GM19193 (cell line): ENCODE data around the gene KRT36.

ENCODE experiments used
- POLR2A ChIP-seq: IDR thresholded peaks from 4 replicates; pipeline ENCODE4 v1.6.1; 2011; ENCODE audit not compliant: insufficient read depth, insufficient read length; ENCODE audit errors: extremely low read depth

KRT36 gene

DNA sequence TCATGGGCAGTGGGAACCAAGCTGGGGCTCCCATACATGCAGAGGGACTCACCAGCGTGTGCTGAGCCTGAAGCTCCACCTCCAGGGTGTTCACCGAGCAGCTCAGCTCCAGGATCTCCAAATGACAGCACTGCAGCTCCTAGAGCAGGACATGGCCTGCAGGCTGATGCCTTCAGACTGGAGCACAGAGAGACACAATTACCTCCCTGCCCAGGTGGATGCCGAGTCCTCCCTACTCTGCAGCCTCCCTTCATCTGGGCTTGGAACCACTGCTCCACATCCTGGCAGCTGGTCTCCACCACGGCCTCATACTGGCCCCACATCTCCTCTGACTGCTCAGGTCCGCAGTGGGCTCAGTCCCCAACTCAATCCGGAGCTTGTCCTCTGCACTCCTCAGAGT is 40.7 kb downstream of the KRT36 start:
- TF ChIP-seq POLR2A = no peak

DNA sequence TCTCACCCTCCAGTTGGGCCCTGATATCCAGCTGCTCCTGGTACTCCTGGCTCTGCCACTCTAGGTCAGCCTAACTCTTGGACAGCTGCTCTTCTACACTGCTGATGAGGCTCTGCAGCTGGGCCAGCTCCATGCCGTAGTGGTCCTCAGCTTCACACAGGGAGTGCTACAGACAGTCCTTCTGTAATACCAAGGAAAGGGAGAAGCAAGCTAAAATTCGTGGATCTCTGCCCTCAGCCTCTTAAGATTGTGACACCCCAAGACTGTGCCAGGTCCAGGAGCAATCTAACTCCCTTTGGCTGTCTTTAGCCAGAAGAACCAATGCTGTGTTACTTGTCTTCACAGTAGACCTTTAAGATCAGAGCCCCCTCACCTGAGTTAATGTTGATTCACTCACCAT is 41.2 kb downstream of the KRT36 start:
- TF ChIP-seq POLR2A = no peak

DNA sequence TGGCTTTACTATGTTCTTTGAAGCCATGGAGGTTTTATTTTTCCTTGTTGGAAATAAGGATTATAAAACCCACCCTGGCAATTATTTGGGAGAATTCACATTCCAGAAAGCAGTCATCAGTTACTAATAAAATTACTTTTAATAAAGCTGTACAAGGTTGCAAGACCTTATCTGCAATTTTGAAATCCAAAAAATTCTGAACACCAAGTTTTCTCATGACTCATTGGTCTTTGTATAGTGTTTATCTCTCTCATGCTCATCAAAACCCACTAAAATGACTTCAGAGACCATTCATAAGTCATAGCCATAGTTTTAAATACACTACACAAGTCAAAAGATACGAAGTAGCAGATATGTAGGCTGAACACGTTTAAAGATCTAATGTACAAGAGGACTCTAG is 42.9 kb downstream of the KRT36 start:
- TF ChIP-seq POLR2A = no peak

DNA sequence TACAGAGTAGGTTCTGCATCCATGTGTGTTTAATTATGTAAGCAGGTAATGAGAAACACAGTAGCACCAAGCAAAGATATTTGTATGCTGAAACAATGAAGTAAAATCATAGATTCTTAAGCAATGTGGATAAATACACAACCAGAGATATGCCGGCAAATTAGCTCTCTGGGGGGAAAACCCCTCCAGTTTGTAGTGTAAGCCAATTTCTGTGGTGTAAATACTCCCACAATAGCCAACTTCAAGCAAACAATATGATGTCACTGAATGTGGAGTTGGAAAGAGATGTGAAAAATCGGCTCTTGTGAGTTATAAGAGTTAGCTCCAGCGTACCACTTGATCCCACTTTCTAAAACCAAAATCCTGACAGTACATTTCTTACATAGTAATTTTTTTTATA is 45.1 kb downstream of the KRT36 start:
- TF ChIP-seq POLR2A = no peak

DNA sequence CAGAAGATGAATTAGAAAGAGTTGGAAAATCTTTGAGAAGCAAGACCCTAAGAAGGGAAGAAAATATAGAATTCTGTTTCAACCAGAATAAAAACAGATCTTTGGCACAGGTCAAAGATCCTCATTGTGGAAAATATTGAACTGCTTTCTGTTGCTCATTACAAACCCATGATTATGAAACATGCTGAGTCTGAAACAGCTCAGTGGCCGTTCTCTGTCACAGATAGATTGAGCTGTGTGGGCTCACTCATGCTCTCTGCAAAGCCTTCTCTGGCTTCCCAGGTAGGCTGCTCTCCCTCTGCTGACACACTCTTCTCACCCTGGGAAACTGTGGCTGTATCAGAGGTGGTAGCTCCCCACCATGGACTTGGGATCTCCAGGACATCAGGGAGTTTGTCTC is 45.5 kb downstream of the KRT36 start:
- TF ChIP-seq POLR2A = no peak

DNA sequence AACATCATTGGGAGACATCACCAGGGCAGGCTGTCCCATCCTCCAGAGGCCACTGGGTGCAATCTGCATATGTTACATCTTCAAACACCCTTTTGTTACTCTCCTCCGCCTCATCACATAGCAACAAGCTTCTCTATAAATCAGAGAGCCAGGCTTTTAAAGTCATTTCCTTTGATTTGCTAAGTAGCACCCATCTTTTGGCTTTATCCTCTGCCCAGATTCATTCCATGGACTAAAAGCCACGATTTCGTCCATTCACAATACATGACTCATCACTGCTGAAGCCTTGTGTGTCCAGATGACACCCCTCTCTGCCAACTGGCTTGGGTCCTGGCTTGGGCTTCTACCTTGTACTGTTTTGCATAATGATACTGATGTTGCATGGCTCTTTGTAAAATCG is 47.0 kb downstream of the KRT36 start:
- TF ChIP-seq POLR2A = no peak

DNA sequence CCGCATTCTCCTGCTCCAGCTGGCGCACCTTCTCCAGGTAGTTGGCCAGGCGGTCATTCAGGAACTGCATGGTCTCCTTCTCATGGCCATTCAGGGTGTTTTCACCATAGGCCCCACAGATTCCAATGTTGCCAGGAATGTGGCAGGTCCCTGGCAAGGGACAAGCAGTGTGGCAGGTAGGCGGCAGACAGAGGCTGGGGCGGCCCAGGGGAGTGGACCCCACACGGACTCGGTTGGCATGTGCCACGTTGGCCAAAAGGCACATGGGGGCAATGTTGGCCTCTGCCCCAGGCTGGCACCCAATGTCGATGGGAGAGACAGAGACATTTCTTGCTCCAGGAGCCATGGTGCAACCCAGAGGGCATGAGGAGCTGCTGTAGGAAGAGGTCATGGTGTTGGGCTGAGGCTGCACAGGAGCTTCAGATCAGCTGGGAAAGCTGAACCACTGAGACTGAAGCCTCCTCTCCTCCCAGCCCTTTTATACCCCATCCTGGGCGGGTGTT is 49.1 kb downstream of the KRT36 start, which contains the start of gene KRT38:
Gene KRT38 (minus strand): TSS at position 453 of the 503 bp plus-strand sequence. CDS start 62 bp downstream, at position 391.
- no peak for TF ChIP-seq POLR2A

DNA sequence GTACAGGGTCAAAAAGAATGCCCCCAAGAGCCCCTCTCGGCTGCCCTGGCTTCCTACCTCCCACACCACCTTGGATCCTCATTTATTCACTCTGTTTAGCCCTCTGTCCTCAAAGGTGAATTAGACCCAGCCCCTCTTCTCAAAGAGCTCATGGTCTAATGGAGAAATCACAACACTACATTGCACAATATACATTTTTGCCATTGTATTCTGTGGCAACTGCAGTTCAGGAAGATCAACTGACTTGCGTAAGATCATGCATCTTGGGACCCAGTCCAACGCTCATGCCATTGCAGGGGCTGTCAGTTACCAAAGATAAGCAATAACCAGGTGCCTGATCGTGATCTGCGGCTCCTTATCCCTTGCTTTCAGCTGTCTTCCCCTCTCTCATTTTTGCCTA is 50.3 kb downstream of the KRT36 start:
- no peak for TF ChIP-seq POLR2A

DNA sequence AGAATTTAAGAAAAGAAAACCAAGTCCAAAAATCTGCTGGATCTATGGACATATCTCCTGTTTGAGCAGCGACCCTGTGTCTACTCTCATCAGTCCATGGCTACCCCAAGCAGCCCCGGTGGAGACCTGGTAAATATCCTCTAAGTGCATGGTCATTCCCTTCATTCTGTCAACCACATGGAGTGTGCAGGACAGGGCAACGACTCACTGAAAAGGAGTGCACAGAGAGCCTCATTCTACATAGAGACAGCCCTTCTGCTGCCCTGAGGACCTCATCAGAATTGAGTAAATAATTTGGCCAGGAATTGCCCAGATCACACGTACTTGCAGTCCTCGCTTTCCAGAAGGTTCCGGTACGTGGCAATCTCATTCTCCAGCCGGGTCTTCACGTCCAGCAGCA is 51.9 kb downstream of the KRT36 start:
- no peak for TF ChIP-seq POLR2A

DNA sequence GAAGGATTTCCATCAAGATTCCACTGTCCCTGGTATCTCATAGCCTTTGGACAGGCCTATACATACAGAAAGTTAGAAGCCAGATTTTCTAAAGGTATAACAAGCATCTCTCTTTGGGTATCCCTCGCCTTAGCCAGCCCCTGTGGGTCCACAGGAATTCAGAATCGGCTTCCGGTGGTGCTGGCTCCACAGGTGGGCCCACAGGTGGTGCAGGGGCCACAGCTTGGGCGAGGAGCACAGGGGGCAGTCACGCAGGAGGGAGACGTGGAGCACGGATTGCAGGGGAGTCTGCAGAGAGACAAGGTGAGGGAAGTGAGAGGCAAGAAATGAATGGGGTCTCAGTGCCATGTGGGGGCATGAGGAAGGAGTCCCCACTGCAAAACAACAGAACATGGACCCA is 52.5 kb downstream of the KRT36 start:
- no peak for TF ChIP-seq POLR2A
